GM21526 (cell line): Measurements from ENCODE around the gene PCBD1.

Experiments used
- ATAC-seq: cut with Tn5 transposase; IDR thresholded peaks from one replicate; pipeline ENCODE4 v1.9.1; 2021; ENCODE audit warnings: moderate library complexity; ENCODE audit not compliant: unreplicated experiment, low FRiP score

Gene PCBD1

GRCh38 chr10:70905071-70906021, 17.0 kb upstream of the PCBD1 start:
- no peak for ATAC-seq

DNA sequence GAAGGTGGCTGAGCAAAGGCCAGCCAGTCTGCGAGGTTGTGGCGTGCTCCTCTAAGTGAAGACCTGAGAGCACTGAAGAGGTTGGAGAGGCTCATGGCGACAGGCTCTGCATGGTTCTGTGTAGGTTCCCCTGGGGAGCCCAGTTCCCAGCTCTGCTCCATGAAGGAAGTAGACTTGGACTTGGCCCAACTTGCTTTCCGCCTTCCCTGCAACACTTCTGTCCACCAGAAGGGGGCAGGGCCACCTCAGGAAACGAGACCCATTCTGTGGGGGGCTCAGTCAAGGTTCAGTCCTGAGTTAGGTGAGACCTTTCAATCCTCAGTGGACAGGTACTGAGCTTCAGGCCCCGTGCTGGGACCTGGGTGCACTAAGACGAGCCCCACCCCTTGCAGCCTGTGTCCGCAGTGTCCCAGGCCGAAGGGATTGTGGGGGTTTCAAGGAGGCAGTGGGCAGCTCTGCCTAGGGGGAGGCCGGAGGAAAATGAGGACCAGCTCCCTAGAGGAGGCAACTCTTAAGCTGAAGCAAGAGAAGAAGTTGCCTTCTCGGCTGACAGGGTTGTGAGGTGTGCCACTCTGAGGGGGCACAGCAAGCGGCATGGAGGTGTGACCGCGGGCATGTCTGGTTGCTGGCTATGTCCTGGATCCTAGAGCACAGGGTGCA, 15.0 kb upstream of the PCBD1 start:
- ATAC-seq = no peak

GRCh38 chr10:70902661-70903261, 14.4 kb upstream of the PCBD1 start:
- no peak for ATAC-seq

- ATAC-seq = no peak
These were observed 13.0 kb upstream of the PCBD1 start for GRCh38 chr10:70901276-70901878.

GRCh38 chr10:70899096-70899495, 10.7 kb upstream of the PCBD1 start:
- no peak for ATAC-seq

DNA sequence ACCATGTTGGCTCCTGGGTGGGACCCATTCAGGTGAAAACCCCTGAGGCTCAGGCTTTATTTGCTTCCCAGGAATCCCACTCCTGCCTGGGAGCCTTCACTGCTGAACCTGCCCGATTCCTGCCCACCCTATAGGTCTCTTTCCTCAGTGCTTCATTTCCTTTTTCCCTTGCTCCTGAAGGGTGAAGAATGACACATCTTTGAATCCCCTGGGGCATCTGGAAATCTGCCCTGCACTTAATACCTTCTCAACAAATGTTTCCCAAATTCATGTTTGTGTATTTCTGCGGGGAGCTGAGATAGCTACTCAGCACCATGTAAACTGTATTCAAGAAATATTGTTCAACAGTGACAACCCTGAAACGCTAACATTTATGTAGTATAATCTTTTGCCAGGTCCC, 10.3 kb upstream of the PCBD1 start:
- no peak for ATAC-seq

- ATAC-seq = no peak
These were observed 8.2 kb upstream of the PCBD1 start for GRCh38 chr10:70896551-70896950.

DNA sequence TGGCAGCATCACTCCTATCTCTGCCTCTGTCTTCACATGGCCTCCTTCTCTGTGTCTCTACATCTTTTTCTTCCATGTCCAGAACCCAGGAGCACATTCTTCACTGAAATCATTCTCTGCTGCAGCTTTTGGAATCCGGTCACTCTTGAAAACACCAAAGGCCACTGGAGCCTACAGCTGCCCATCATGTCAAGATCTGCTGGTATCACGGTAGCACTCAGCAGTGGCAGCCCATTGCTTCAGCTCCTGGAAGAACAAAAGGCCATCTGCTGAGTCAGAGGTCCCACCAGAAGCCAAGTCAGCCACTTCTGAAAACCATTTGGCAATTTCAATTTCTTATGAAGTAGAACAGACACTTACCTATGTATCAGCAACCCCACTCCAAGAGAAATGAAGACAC, 6.1 kb upstream of the PCBD1 start:
- ATAC-seq = no peak

- no peak for ATAC-seq
These were observed 5.1 kb upstream of the PCBD1 start for GRCh38 chr10:70893227-70894006.

DNA sequence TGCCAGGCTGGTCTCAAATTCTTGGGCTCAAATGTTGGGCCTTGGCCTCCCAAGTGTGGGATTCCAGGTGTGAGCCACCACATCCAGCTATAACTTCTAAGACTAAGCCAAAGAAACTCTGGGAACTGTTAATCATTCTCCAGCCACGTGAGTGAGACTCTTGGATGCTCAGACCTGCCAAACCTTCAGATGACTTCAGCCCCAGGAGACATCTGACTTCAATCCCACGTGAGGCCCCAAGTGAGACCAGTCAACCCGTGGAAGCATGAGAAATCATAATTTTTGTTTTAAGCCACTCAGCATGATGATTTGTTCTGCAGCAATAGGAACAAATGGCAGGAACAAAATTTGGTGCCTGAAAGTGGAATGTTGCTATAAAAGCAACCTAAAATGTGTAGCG, 4.3 kb upstream of the PCBD1 start:
- no peak for ATAC-seq

DNA sequence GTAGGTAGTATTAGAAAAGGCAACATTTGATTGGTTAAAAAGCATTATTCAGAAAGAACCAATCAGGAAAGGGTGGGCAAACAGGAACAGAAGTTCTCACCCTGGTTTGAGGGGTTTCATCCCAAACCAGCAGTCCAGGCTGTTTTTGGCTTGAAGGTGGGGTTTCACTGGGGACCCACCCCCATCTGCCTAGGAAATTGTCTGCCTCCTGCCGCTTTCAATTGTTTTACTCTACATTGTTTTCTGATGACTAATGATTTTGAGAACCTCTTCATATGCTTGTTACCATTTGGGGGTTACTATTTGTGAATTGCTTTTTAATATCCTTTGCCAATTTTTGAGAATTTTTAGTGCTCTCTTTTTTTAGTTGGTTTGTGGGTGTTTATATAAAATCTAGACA, 3.3 kb upstream of the PCBD1 start:
- ATAC-seq = no peak

GRCh38 chr10:70890917-70891431, 2.6 kb upstream of the PCBD1 start:
- ATAC-seq = no peak

DNA sequence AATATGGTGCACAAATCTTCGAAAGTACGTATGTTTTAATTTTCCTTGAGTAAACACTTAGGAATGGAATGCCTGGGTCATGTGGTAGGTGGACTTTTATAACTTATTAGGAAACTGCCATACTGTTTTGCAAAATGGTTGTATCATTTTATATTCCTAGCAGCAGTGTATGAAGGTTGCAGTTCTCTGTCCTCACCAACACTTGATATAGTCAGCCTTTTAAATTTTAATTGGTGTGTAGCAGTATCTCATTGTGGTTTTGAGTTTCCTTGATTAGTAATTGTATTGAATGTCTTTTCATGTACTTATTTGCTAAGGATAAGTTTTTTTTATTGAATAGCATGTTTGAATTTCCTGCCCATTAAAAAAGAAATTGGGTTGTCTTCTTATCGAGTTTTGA, 926 bp upstream of the PCBD1 start:
- no peak for ATAC-seq

DNA sequence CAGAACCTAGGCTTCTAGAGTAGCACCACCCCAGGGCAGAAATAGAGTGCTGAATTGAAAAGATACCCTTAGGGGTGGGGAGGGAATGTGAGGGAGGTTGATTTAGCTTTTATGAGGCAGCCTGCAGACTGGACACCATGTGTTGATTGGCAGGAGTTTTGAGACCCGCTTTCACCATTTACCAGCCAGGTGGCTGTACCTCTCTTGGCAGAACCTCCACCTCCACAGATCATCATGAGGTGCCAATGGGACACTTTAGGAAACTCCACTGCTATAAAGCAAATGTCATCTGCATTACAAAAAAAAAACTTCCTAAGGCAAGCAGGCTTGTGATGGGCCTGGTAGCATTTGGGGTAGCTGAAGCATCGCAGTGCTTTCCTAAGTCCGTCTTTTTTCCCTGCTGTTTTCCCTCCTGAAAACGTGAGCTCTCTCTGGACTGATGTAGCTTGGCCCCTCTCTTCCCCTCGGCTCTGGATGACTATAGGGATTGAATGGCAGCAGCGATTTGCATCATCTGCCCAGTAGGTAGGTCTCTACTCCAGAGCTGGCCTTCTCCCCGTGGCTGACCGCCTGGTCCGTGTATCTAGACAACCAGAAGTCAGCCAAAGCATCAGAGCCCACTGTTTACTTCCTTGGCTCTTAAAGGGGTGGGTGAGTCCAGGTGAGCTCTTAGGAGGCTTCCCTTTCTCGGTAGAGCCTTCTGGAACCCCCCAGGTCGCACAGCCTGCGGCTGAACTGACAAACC, 1.3 kb downstream of the PCBD1 start:
- no peak for ATAC-seq

DNA sequence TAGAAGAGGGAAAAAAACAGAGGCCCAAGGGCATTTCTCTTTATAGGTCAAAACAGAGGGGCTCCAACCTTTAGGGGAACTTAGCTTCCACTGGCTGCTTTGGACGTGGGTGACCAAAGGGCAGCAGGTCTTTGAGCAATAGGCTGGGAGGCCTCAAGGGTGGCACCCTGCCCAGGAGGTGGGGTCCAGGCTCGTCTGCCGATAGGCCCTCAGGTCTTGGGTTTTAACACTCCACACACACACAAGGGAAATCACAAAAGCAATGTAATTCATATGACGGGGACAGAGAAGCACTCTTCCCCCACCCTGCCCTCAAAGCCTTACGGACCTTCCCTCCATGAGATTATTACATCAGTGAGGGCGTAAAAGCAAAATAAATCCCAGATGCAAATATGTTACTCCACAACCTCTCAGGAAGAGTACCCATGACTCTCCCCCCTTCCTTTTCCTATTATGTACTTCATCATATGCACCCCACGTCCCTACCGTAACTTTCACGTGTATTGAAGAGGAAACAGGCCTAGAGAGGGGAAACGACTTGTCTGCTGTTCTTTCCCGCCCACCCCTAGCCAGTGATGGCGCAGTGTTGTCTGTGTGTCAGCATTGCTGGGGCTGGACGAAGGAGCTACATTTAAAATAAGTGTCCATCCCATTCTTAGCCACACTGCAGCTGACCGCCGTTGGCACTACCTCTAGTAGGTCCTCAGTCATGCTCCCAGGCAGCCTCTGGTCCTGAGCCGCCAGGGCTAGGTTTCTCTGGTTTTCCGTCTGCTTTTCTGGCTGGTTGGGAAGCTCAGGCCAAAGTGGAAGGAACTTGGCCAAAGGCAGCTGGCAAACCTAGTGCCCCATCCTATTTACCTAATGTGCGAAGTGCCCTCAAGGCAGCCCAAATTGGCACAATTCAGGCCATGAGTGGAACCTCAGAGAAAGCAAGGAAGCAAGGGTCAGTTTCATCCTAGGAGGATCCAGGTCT, 2.1 kb downstream of the PCBD1 start:
- ATAC-seq = no peak

DNA sequence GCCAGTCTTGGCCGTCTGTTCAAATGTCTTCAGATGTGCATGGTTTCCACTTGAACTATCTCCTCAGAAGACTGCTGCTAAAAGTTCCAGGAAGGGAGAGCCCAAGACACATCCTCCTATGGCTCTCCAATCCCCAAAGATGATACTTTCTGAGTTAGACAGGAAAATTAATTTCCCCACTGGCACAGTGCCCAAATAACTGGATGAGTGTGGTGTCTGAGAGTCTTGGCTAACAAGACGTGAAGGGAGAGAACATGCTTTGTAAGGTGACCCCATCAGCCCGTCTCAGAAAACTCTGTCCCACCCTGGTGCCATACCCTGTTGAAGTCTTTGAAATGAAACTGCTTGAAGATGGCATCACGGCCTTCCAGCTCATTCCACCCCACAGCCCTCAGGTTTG, 2.9 kb downstream of the PCBD1 start:
- ATAC-seq = no peak

DNA sequence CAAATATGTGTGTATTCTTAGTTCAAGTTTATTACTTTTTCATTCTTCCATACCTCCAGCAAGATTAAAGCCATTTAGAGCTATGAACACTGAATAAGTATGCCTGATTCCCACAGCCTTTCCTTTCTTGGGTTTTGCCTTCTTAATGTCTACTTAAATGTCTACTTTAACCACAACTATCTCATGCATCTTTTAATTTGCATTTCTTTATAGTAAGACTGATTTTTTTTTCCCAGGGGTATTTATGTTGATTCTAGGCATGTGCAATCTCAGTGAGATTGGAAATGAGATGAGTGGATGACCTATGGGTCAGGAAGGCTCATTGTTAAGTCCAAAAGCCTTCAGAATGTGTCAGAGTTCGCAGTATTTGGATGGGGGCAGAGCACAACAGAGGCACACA, 3.6 kb downstream of the PCBD1 start:
- no peak for ATAC-seq

GRCh38 chr10:70880077-70880534, 8.3 kb downstream of the PCBD1 start:
- ATAC-seq = no peak
